HL-60/S4 (cell line): Measurements from ENCODE around the gene N4BP2.

Experiments used
- in situ Hi-C: fragments of 300-500 bp; cut with MboI; formaldehyde crosslinking; loops from 2 replicates; pipeline ENCODE4 v1.14.3; 2022; ENCODE audit warnings: low sequenced_read_pairs

N4BP2 gene

DNA sequence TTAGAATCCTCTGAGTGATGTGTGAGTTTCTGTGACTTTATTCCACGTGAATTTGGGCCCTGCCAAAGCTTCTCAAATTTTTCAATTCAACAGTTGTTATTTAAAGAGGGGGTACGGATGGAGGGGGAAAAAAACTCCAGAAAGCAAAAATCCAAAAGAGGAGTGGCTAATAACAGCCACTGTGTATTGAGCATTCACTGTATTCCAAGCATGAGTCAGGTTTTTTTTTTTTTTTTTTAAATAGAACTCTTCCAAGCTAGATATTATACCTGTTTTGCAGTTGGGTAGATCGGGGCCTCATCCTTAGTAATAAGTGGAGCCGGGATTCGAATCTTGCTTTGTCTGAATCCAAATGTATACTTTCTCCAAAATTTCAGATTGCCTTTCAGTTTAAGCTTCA is 133.8 kb downstream of the N4BP2 start:
- in situ Hi-C loops: no loop called here

DNA sequence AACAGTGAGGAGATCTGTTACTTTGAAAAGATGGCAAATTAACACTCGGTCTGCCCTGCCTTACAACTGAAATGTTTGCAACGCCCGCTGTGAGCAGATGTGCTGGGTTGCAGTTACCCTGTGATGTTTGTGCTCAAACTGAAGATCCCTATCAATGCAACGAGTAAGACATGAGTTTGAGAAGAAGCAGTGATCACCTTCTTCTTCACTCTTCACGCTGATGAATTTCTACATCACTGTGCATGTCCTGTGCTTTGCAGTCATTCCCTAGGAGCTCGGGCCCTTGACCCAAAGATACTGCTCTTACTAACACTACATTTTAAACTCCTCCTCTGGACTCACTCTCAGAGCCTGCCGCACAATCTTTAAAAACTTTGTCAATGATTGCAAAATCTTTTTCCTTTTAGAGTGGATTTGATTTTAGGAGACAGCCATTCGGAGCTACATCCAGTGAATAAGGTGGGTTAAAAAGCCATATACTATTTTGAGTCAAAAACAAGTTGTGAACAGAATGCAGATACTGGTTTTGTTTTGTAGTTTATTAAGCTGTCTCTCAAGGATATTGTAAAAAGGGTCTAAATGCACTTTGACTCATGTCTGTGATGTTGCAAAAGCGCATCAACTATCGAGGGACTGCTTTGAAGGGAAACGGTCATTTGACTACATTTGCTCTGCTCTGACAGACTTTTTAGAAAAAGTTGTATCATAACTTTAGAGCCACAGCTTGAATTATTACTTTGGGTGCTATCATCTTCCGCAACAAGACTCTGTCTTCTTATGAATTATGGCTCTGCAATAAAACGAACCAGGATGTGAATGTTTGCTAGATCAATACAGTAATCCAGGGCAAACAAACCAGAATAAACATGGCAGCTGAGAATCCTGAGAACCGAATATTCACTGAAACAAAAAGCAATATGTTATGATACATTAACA is 134.5 kb downstream of the N4BP2 start:
- in situ Hi-C loops: no loop called here

DNA sequence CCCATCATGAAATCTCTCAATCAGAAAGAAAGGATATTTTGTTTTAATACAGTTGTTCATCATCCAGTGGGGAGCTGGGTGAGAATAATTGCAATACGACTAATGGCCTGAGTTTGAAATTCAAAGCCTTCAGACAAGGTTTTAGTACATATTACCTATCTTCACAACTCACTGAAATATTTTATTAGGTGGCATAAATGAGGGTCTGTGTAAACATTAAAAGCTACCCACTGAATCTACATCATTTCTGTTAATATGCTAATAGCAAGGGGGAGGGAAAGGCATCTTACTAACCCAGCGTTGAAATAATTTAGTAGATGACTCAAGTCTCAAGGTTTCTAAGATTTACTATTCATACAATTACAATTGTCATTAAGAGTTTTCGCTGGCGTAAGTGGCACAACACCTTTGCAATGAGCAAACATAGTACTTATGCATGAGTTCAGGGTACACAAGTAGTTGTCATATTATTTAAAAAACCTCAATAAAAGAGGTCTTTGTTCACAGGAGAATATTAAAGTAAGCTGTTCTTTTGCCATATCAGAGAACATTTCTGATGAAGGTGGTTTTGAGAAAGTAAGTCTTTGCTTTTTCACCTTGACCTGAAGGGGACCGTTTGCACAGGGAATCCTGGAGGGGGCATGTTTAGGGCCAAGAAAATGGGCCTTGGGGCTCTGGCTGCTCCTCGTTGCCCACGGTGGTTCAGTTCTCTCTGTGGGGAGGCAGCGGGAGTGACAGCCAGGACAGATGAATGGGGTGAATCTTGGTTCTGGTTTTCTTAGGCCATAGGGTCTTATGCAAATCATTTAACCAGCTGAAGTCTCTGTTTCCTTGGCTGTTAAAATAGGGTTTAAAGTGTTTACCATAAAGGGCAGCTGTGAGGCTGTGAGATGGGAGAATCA is 135.7 kb downstream of the N4BP2 start:
- in situ Hi-C loops: no loop called here

DNA sequence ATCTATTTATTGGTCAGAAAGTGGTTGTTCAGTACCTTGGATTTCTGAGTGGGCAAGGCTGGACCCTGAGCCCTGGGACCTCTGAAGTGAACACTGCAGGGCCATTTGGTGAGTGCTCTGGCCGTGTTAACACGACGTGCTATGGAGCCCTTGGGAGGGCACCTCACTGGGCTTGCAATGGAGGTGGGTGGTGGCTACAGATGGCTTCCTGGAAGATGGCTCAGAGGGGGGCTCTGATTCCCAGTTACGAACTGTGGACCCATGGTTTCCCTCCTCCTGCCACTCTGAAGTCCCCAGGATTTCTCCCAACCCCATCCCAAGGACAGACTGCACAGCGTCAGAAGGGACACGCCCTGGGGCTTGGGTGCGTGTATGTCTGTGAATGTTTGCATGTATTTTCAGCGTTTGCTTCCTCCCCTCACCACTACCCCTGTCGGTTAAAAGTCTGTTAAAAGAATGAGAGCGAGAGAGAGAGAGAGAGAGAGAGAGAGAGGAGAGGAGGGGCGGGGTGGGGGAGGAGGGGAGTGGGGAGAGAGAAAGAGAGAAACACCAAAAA is 136.4 kb downstream of the N4BP2 start:
- in situ Hi-C loops: no loop called here

DNA sequence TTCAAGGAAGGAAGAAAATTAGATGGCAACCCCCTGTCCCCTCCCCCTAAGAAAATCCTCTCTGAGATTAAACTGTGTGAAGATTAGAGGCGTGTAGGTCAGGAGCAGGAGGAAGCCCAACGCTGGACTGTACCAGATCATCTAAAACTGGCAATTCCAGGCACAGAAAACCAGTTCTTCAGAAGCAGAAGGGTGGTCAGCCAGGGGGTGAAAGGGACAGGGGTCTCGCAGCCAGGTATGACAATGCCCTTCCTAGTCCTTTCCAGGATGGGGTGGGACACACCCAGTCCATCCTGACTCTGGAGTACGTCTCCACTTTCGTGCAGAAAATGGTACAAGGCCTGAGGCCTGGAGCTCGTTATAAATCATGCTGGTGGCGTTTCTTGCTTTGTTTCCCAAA is 136.9 kb downstream of the N4BP2 start:
- in situ Hi-C loops: no loop called here

DNA sequence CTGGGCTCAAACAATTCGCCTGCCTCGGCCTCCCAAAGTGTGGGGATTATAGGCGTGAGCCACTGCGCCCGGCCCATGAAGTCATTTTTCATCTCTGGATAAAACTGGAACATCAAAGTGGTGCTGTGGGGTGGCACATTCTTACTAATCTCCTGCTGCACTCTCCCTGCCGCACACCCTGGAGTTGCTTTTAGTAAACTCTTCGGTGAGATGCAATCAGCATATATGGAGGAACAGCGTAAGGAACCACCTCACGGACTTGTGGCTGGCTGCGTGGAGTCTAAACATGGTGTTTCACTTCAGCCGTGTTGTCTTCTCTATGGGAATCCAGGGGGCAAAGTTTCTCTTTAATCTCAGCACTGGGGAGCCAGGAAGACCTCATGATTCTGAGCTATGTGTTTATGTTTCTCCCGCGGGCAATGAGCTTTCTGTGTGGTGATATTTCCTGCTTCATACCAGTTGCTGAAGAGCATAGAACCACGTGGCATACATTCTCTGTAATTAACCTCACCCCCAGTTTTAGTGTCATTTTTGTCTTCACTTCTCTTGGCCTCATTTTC is 138.0 kb downstream of the N4BP2 start:
- in situ Hi-C loops: no loop called here

DNA sequence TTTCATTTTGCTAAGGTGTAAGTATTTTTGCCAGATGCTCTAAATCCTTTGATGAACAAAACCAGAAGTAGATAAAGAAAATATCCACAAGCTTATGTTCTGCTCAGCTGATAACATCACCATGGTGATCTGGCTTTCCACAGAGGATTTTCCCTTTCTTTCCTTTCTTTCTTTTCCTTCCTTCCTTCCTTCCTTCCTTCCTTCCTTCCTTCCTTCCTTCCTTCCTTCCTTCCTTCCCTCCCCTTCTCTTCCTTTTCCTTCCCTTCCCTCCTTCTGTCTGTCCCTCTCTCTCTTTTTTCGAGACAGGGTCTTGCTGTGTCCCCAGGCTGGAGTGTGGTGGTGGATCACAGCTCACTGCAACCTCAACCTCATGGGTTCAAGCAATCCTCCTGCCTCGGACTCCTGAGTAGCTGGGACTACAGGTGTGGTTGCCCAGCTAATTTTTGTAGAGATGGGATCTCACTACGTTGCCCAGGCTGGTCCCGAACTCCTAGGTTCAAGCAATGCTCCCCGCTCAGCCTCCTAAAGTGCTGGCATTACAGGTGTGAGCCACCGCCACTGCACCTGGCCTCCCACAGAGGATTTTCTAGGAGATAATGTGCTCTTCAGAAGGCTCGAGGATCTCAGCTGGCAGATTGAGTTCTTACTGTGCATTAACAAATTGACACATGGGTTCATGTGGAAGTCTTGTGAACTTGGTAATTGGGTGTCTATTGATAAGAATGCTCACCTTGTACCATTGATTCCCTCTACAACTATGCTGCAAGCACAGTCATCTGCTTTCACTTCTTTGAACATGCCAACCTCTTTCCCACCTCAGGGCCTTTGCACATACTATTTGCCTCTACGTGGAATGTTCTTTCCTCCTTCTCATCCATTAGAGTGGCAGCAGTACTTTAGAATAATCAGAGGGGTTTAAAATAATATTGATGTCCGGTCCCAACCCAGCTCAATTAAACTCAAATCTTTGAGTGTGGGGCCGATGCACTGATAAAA is 138.8 kb downstream of the N4BP2 start:
- in situ Hi-C loops: no loop called here

DNA sequence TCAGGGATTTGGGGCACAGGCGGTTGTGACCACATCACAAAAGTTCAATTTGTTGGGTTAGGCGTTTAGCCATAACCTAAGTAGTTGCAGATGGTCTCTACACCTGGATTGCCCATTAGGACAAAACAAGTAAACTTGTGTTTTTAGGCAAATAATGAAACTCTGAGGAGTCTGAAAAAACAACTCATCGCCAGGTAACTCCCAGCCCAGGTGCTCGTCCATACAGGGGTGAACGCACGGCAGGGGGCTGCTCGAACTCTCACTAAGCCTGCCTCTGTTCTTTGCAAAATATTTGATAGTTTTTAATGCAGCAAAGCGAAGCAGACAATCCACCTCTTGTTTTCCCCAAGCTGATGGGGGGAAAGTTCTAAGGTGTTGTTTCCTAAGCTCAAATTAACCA is 139.6 kb downstream of the N4BP2 start:
- in situ Hi-C loops: no loop called here

DNA sequence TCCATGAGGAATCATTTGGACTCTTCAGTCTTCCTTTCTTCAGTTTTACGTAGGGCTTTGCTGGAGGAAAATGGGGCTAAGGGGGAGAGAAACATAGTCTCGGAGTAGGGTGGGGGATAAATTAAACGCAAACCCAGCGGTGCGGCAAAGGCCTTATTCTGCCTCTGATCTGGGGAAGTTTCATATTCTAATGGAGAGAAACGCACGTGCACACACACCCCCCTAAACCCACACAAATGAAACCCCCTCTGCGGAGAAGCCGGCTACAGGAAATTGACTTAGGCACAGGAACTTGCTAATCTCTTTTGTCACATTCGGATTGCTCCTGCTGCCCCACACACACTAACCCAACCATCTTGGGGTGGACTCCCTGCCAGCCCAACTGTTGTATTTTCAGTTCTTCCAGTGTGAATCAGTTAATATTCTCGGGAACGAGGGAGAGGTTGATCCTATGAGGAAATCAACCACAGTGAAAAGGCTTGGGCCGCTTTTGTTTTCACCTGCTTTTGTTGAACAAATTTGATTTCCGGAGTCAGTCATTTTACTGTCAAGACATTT is 140.2 kb downstream of the N4BP2 start, which contains the start of gene RHOH:
TSS of gene RHOH (plus strand) at position 308 of the 558 bp plus-strand sequence. CDS start 46,356 bp downstream, outside the sequence.
- in situ Hi-C loops: no loop called here

DNA sequence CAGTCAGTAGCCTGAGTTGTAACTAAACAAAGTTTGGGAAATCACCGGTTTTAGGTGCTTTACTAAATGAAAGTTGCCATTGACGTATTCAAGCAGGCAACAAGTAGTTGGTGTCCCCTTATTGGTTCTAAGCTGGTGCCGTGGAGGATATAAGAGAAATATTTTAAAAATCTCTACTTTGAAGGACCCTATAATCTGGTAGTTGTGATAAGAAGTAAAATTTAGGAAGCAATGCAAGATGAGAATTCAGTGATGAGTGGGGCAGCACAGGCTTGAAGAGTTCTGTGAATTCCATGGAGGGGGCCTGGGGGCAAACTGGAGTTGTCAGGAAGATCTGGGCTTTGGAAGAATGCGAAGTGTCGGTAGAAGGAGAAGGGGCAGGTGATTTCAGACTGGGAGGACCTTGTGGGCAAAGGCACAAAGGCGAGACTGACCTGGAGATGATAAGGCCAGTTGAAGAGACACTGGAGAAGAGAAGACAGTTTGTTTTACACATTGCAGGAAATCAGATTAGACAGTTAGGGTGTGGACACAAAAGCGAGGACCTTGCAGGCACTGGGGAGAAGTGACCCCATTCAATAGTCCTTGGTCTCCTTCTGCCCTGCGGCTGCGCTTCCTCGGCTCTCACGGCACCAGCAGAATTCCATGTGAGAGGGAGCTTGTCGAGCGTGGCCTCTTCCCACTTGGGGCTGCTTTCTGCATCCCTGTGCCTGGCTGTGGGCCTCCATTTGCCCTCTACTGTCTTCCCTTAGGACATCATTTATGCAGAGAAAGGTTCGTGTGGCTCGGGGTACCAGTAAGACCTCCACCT is 141.4 kb downstream of the N4BP2 start:
- in situ Hi-C loops: no loop called here

DNA sequence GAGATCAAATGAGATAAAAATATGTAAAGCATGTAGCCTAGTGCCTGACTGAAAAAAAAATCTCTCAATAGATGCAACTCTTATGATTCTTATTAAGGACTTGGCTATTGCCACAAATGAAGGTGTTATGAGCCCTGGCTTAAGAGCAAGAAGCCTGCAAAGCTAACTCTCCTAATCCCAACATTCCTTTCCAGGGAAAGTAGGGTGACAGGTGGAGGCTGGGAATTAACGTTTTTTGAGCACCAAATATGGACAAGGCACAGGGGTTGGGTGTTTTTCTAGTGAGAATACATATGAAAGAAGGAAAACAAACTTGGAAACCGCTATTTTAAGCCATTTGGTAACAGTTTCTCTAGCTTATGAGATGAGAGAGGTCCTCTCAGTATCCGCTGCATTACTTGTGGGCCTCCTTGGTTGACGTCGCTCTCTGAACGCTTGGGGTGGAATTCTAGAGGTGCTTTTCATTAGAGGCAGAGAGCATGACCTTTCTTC is 142.6 kb downstream of the N4BP2 start:
- in situ Hi-C loops: no loop called here

DNA sequence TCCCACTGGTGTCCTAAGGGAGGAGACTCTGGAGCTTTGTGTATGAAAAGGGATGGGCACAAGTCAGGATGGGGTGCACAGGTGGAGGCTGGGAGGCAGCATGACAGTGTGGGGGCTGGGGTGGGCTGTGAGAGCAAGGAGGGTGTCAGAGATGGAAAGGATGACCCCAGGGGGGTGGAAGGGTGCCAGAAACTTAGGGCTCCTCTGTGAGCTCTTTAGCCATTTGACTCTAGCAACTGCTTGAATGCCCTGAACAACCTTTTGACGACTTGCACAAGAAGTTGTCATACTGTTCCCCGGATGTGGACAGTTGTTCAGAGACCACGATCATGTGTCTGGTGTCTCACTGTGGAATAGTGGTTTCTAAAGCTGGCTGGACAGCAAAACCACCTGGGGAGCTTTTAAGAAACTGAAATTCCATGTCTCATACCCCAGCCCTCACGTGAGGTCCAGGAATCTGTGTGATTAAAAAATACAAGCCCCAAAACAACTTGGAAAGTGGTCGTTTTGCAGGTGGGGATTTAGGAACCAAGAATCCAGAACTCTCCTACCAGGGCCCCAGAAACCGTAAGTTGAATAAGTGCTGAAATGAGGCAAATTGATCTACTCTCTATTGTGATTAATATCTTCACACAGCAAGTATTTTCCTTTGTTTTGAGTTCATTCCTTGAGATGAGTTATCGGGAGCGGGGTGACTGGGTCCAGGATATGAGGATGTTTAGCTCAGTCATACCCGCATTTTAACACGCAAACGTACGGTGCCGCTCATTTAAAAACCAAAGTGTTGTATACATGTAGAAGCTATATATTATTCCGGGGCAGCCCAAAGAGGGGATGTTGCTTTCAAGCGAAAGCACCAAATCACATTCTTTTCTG is 143.6 kb downstream of the N4BP2 start:
- in situ Hi-C loops: no loop called here

DNA sequence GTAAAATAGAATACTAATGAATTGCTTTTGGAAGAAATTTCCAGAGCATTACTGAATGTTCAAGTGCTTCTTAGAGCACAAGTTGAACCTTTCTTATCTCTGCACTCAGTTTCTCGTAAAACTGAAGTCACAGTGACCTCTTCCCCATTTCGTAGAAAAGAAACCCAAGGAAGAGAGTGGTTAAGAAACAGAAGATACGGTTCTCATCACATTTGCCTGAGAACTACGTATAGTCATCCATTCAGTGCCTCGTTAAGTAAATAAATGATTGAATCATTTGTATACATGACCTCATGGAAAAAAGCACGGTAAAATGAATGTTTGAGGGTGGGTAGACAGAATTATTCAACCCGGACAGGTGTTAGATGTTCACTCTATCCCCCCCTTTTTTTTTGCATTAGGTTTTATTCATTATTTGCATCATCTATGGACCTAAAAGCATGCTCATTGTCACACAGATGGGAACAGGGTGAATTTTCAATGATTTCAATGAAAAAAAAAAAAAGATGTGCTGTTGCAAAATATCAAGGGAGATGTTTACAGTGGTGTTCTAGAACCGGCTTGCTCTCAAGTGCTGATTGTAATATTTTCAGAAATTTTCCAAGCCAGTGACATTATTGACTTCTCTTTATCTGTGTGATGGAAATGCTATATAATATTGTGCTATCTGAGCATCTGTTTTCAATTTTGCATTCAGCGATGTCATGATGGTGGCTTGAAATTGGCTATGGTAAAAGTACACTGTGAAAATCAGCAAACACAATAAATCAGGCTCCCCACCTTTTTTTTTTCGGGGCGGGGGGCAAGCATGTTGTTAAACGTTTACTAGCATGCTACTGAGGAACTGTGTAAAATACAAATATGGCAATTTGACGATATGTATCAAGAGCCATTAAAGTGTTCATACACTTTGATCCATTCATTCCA is 144.5 kb downstream of the N4BP2 start:
- in situ Hi-C loops: no loop called here

DNA sequence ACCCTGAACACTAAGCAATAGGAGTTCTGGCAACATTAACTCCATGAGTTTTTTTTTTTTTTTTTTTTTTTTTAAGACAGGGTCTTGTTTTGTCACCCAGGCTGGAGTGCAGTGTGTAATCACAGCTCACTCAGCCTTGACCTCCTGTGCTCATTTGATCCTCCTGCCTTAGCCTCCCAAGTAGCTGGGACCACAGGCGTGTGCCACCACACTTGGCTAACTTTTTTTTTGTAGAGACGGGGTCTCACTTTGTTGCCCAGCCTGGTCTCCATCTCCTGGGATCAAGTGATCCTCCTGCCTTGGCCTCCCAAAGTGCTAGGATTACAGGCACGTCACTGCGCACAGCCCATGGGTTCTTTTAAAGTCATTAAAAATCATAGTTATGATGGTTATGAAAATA is 145.2 kb downstream of the N4BP2 start:
- in situ Hi-C loops: no loop called here

DNA sequence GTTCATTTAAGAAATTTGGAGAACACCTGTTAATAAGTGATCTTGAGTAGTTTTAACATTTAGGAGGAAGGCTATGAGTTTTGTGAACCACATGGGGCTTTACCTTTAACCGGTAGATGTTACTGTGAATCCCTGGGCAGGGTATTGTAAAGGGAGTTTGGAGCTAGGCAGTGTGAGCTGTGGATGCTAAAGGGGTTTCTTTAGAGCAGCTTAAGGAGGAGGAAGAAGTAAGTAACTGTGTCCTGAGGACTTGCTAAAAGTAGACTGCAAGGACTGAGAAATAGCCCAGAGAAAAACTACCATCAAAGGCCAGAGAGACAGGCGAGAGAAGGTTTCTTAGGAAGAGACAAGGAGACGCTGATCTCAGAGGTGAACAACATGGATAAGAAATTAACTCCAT is 145.8 kb downstream of the N4BP2 start:
- in situ Hi-C loops: no loop called here

DNA sequence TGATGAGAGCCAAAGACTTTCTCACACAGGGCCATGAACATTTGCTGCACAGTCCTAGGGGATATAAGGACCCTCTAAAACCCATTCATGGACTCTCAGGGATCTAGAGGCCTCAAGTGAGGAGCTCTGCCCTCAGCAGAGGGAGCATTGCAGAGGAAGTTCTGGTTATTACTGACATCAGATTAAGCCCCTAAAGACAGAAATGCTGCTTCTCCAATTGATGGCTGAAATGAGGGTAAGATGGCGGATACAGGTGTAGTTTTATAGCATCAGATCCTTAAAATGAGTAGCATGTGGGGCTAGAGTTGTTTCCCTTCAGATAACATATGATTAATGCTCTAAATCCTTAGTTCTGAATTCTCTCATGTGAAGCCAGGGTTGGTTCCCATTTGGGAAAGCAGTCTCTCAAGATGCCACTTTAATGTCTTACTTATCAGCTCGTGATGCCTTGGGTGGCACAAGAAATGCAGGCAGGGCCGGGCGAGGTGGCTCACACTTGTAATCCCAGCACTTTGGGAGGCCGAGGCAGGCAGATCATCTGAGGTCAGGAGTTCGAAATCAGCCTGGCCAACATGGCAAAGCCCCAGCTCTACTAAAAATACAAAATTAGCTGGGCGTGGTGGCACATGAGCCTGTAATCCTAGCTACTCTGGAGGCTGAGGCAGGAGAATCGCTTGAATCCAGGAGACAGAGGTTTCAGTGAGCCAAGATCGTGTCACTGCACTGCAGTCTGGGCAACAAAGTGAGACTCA is 148.0 kb downstream of the N4BP2 start:
- in situ Hi-C loops: no loop called here
